Measurements from ENCODE around the gene UNC13D.

UNC13D gene

DNA sequence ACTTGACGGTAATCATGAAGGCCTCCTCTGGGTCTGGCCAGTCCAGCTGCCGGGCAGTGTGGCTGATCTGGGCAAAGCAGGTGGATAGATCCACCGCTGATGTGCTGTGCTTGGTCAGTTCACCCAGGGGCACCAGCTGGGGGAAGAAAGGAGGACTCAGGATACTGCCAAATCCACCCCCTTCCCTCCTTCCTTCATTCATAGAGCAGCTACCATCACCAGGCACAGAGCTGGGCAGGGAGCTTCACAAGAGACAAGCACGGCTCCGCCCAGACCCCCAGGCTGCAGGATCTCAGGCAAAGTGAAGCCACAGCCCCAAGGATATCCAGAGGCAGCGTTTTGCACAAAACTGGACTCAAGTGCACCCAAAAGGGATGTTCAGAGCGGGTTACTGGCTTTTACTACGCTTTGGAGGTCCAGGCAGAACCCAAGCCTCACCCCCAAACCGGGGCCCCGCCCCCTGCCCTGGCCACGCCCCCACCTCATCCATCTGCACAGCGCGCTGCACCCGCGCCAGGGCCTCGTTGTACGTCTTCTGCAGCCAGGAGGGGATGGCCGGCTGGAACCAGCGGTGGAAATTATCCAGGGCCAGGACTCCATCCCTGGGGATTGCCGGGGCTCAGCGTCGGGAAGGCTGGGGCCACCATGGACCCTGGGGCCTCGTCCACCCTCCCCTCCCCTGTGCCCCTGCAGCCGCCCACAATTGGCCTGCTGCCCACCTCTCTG, 9.1 kb downstream of the UNC13D start:
- DNase-seq (ENCODE audit: low read depth in 2 of 2, low spot score in 1 of 2): no peak

GRCh38 chr17:75834279-75834920, 9.8 kb downstream of the UNC13D start:
- DNase-seq (ENCODE audit: low read depth in 2 of 2, low spot score in 1 of 2): no peak

- DNase-seq (ENCODE audit: low read depth in 2 of 2, low spot score in 1 of 2): no peak
Measured at GRCh38 chr17:75832652-75833400, 11.4 kb downstream of the UNC13D start.

- no peak for DNase-seq (ENCODE audit: low read depth in 2 of 2, low spot score in 1 of 2)
Measured at GRCh38 chr17:75832164-75832651, 12.0 kb downstream of the UNC13D start.

- no peak for DNase-seq (ENCODE audit: low read depth in 2 of 2, low spot score in 1 of 2)
Measured at GRCh38 chr17:75831032-75831571, 13.1 kb downstream of the UNC13D start.

DNA sequence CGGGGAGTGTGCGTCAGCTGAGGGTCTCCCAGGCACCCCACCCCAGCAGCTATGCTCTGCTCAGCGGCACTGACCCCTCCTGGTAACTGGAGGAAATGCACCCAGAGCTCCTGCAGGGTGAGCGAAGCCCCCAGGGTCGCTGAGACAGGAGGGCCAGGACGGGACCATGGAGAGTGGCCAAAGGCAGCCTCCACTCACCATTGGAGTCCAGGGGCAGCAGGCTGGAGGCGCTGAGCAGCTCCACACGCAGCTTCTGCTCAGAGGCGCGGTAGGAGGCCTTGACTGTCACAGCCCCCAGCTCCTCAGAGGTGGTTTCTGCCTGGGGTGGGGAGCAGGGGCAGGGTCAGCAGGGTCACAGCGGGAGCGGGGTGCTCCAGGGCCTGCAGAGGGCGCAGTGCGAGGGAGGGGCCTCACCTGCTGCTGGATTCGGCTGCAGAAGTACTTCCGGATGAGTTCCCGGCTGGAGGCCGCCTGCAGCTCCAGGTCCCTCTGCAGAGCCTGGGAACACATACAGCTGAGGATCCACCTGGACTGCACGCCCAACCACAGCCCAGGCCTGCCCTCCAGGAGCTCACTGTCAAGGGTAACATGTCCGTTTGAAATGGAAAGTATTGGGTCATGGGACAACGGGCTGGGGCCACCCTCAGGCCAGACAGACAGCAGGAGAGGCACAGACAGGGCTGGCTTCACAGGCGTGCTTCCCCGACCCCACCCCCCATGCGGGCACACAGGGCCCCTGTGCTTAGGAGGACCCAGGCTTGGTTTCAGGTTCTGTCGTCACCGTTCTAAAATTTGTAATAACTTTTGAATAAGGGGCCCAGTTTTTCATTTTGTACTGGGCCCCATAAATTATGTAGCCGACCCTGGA, 13.8 kb downstream of the UNC13D start:
- DNase-seq (ENCODE audit: low read depth in 2 of 2, low spot score in 1 of 2): no peak

DNA sequence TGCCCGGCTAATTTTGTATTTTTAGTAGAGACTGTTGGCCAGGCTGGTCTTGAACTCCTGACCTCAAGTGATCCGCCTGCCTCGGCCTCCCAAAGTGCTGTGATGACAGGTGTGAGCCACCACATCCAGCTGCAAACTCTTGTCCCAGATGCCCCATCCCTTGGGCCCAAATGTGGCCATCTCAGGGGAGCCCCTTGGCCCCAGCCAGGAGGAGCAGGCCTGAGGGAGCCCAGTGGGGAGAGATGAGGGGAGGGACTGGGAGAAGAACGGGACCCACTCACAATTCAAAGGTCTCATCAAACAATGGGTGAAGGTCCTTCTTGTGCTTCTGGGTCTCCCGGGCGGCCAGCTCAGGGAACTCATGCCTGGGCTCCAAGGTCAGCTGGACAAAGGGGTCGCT, 14.5 kb downstream of the UNC13D start:
- no peak for DNase-seq (ENCODE audit: low read depth in 2 of 2, low spot score in 1 of 2)

- DNase-seq (ENCODE audit: low read depth in 2 of 2, low spot score in 1 of 2): no peak
Measured at GRCh38 chr17:75828741-75829140, 15.5 kb downstream of the UNC13D start.

- no peak for DNase-seq (ENCODE audit: low read depth in 2 of 2, low spot score in 1 of 2)
Measured at GRCh38 chr17:75828076-75828400, 16.2 kb downstream of the UNC13D start.

GRCh38 chr17:75827308-75828075, 16.7 kb downstream of the UNC13D start:
- DNase-seq (ENCODE audit: low read depth in 2 of 2, low spot score in 1 of 2): peak in 1 of 2 donors; percentile 29

- no peak for DNase-seq (ENCODE audit: low read depth in 2 of 2, low spot score in 1 of 2)
Measured at GRCh38 chr17:75826561-75827307, 17.5 kb downstream of the UNC13D start.

- DNase-seq (ENCODE audit: low read depth in 2 of 2, low spot score in 1 of 2): no peak
Measured at GRCh38 chr17:75825748-75826370, 18.3 kb downstream of the UNC13D start.

GRCh38 chr17:75825149-75825552, 19.1 kb downstream of the UNC13D start:
- no peak for DNase-seq (ENCODE audit: low read depth in 2 of 2, low spot score in 1 of 2)

DNA sequence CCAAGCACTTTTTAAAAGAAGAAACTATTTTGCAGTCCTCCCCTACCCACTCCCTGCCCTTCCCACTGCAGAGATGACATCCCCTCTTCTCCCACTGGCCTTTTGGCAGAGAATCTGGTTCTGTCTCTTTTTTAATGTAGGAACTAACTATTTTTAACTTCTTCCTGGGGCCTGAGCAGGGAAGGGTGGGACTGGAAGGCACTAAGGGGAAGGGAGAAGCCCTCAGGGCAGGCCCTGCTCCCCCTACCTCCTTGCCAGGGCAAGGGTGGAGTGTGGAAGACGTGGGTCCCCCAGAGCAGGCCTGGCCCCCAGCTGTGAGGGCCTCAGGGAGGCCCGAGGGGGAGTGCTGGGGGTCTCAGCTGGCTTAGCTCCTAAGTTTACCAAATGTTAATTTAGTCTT, 19.5 kb downstream of the UNC13D start:
- DNase-seq (ENCODE audit: low read depth in 2 of 2, low spot score in 1 of 2): no peak

- no peak for DNase-seq (ENCODE audit: low read depth in 2 of 2, low spot score in 1 of 2)
Measured at GRCh38 chr17:75824050-75824552, 20.1 kb downstream of the UNC13D start.

- no peak for DNase-seq (ENCODE audit: low read depth in 2 of 2, low spot score in 1 of 2)
Measured at GRCh38 chr17:75823257-75824041, 20.8 kb downstream of the UNC13D start.

DNA sequence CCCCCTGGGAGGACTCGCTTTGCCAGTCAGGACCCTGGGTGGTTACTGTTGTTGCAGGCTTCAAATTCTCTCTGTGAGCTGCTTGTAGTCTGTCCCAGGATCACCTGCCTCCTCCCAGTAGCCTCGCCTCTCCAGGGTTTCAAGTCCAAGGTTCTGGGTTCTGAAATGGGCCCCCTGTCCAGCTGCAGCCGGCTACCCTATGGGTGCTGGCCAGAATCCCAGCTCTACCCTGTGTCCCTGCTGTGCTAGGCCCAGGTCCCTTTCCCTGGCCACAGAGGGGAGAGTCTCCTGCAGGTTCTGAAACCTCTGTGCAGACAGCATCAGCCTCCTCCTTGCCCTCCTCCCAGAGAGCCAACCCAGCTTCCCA, 21.4 kb downstream of the UNC13D start:
- no peak for DNase-seq (ENCODE audit: low read depth in 2 of 2, low spot score in 1 of 2)

All from stimulated activated CD8-positive, alpha-beta memory T cell treated with anti-CD3 and anti-CD28 coated beads, Interleukin-4, amount 100 ng/mL, for 1 hour (primary cell).